Dermis blood vessel endothelial cell (primary cell): ENCODE data around the gene MBD5. TPM values are rescaled to one million over a fixed set of nuclear protein-coding genes. Genes with fewer than 3 reads are reported as not detected.
A peak's percentile ranks its signal among the peaks of the same experiment; 100 is the strongest.
"Not testable (repeated sequence)": the region's sequence is repeated elsewhere in the genome, so short reads cannot be mapped to it uniquely, and the experiment has no call there.

Experiments used
- DNase-seq: peaks from one replicate; pipeline ENCODE4 v3.0.0; 2010
- total RNA-seq: library from RNA; depleted of rRNA; stranded (reverse); fragments of >200 nt; gene quantifications from 2 replicates; pipeline ENCODE4 v1.2.3, GENCODE V29; 2014

Gene MBD5
- 12.3 TPM in 2 replicates for total RNA-seq

GRCh38 chr2:148021059-148021861, at the start of gene MBD5:
MBD5 (plus strand) TSS chr2:148021091.
- peak; percentile 57 for DNase-seq

GRCh38 chr2:147976102-147976501, 44.8 kb upstream of the MBD5 start:
- DNase-seq = no peak

- DNase-seq = no peak
Observed at GRCh38 chr2:147977679-147978078, 43.2 kb upstream of the MBD5 start.

GRCh38 chr2:147980940-147981528, 39.9 kb upstream of the MBD5 start:
- no peak for DNase-seq

- DNase-seq = no peak
Observed at GRCh38 chr2:147989102-147989501, 31.8 kb upstream of the MBD5 start.

- DNase-seq = peak; percentile 73
Observed at GRCh38 chr2:147989809-147990403, 31.0 kb upstream of the MBD5 start.

GRCh38 chr2:147994965-147995364, 25.9 kb upstream of the MBD5 start:
- not testable (repeated sequence) for DNase-seq

GRCh38 chr2:147996828-147997227, 24.1 kb upstream of the MBD5 start:
- DNase-seq = no peak

GRCh38 chr2:147998203-147998602, 22.7 kb upstream of the MBD5 start:
- DNase-seq = no peak

GRCh38 chr2:147999126-147999525, 21.8 kb upstream of the MBD5 start:
- no peak for DNase-seq

- no peak for DNase-seq
Observed at GRCh38 chr2:148000095-148000494, 20.8 kb upstream of the MBD5 start.

- not testable (repeated sequence) for DNase-seq
Observed at GRCh38 chr2:148002420-148002819, 18.5 kb upstream of the MBD5 start.

GRCh38 chr2:148006249-148007007, 14.5 kb upstream of the MBD5 start:
- DNase-seq = no peak

- DNase-seq = no peak
Observed at GRCh38 chr2:148007219-148007900, 13.5 kb upstream of the MBD5 start.

GRCh38 chr2:148008411-148008810, 12.5 kb upstream of the MBD5 start:
- DNase-seq = not testable (repeated sequence)

- no peak for DNase-seq
Observed at GRCh38 chr2:148013876-148014275, 7.0 kb upstream of the MBD5 start.

- DNase-seq = no peak
Observed at GRCh38 chr2:148014616-148015015, 6.3 kb upstream of the MBD5 start.

- peak; percentile 100 for DNase-seq
Observed at GRCh38 chr2:148020111-148021058, 506 bp upstream of the MBD5 start, which contains the start of gene ORC4. ORC4 (minus strand) TSS chr2:148020737; CDS start chr2:147975958, 44,779 bp downstream.

- peak; percentile 19 for DNase-seq
Observed at GRCh38 chr2:148021886-148022285, 995 bp downstream of the MBD5 start.

- no peak for DNase-seq
Observed at GRCh38 chr2:148022351-148022750, 1.5 kb downstream of the MBD5 start.

GRCh38 chr2:148022882-148023281, 2.0 kb downstream of the MBD5 start:
- no peak for DNase-seq
